RWPE2 (cell line): ENCODE data around the gene DCAF17.

Source experiments
- ATAC-seq: fragments of 200-7000 bp; cut with Tn5 transposase; 3 replicates; pipeline ENCODE4 v1.9.1; 2021; ENCODE audit warnings: low read depth
- DNase-seq: peaks from one replicate; pipeline ENCODE4 v3.0.0-alpha.2; 2020; ENCODE audit warnings: low spot score
- H3K27ac ChIP-seq: fragments of 450-650 bp; 2 replicates; pipeline ENCODE4 v1.5.1; 2017; ENCODE audit warnings: mild to moderate bottlenecking; ENCODE audit not compliant: poor library complexity, severe bottlenecking
- H3K27me3 ChIP-seq: fragments of 250-450 bp; sonication (Bioruptor Pico); 2 replicates; pipeline ENCODE4 v1.5.1; 2021; ENCODE audit warnings: mild to moderate bottlenecking, moderate library complexity; ENCODE audit not compliant: insufficient read depth, poor library complexity, severe bottlenecking
- H3K36me3 ChIP-seq: fragments of 250-450 bp; sonication (Bioruptor Pico); 2 replicates; pipeline ENCODE4 v1.5.1; 2020; ENCODE audit warnings: low read depth, mild to moderate bottlenecking, moderate library complexity
- H3K4me1 ChIP-seq: fragments of 250-450 bp; sonication (Bioruptor Pico); 2 replicates; pipeline ENCODE4 v1.5.1; 2021; ENCODE audit warnings: mild to moderate bottlenecking, moderate library complexity; ENCODE audit not compliant: insufficient read depth, poor library complexity, severe bottlenecking
- H3K4me3 ChIP-seq: fragments of 250-450 bp; sonication (Bioruptor Pico); 2 replicates; pipeline ENCODE4 v1.5.1; 2021; ENCODE audit warnings: mild to moderate bottlenecking, moderate library complexity; ENCODE audit not compliant: severe bottlenecking
- H3K9me3 ChIP-seq: fragments of 250-450 bp; sonication (Bioruptor Pico); 2 replicates; pipeline ENCODE4 v1.5.1; 2021; ENCODE audit warnings: mild to moderate bottlenecking, moderate library complexity; ENCODE audit not compliant: severe bottlenecking
- TF ChIP-seq, protein P1 (sequence below): fragments of 450-650 bp; IDR thresholded peaks from one replicate; pipeline ENCODE4 v1.5.1; 2017; ENCODE audit warnings: mild to moderate bottlenecking, moderate library complexity; ENCODE audit not compliant: poor library complexity, severe bottlenecking

DCAF17 gene

DNA sequence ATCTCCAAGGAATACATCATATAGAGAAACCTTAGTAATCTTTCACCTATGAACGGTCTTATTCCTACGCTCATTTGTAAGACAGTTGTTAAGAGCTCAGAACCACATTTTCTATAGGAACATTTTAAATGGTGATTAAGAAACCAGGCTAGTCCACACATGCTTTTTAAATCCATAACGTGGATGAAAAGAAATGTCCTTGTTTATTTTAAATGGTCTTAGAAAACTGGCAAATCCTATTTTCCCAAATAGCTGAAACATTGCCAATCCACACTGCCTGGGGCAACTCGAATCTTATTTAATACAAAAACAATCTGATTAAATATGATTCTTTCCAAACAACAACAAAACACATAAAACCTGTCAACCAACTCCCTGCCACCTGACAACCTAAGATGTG lies 23.9 kb upstream of the DCAF17 start:
- TF ChIP-seq, protein P1, sequence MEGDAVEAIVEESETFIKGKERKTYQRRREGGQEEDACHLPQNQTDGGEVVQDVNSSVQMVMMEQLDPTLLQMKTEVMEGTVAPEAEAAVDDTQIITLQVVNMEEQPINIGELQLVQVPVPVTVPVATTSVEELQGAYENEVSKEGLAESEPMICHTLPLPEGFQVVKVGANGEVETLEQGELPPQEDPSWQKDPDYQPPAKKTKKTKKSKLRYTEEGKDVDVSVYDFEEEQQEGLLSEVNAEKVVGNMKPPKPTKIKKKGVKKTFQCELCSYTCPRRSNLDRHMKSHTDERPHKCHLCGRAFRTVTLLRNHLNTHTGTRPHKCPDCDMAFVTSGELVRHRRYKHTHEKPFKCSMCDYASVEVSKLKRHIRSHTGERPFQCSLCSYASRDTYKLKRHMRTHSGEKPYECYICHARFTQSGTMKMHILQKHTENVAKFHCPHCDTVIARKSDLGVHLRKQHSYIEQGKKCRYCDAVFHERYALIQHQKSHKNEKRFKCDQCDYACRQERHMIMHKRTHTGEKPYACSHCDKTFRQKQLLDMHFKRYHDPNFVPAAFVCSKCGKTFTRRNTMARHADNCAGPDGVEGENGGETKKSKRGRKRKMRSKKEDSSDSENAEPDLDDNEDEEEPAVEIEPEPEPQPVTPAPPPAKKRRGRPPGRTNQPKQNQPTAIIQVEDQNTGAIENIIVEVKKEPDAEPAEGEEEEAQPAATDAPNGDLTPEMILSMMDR = no peak
- no peaks in the 10 kb centered on the region for H3K9me3 ChIP-seq
- peak overlapping the region; percentile 93 for H3K27ac ChIP-seq
- no peak for DNase-seq
- H3K27me3 ChIP-seq = no peaks in the 10 kb centered on the region
- peaks cover 43% of the 10 kb centered on the region for H3K4me1 ChIP-seq
- peak; percentile 80 for ATAC-seq
- peak overlapping the region; percentile 11 for H3K4me3 ChIP-seq
- H3K36me3 ChIP-seq = no peaks in the 10 kb centered on the region

DNA sequence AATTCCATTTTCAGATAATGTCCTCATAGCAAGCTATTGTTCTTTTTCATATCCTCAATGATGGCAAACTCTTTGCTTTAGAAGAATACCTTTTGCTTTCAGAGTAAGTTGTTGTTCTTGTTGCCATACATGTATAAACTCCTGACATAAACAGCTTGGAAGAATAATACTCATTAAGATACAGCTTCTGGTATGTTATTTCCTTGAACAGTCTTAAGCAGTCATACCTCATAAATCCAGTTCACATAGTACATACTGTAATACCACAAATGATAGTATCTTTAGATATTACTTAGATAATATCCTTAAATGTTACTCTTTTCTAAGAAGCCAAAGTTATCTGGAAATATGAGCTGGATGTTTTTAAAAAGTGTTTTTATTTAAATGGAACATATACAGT lies 23.4 kb upstream of the DCAF17 start:
- Histone ChIP-seq H3K4me1 (peaks cover 44% of the 10 kb centered on the region), H3K9me3 (no peaks in the 10 kb centered on the region), H3K4me3 (no peak overlapping the region), H3K27ac (peak overlapping the region; percentile 93), H3K36me3 (no peaks in the 10 kb centered on the region), H3K27me3 (no peaks in the 10 kb centered on the region)
- no peak for DNase-seq
- no peak for ATAC-seq
- TF ChIP-seq, protein P1 = no peak

DNA sequence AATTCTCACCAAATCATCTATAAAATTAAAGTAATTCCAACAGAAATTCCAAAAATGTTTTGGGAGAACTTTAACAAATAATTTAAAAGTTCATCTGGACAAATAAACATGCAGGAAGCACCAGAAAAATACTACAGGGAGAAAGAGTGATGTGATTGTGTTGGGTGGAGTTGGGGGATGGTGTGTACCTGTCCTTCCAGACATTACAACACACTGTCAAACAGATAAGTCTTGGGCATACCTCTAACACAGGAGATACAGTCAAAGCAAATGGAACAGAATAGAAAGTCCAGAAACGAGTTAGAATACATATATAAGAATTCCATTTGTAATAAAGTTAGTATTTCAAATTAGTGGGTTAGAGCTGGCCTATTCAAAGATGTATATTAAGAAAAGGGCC lies 22.8 kb upstream of the DCAF17 start:
- no peaks in the 10 kb centered on the region for H3K27me3 ChIP-seq
- H3K36me3 ChIP-seq = no peaks in the 10 kb centered on the region
- no peak for DNase-seq
- peak overlapping the region; percentile 93 for H3K27ac ChIP-seq
- no peaks in the 10 kb centered on the region for H3K9me3 ChIP-seq
- TF ChIP-seq, protein P1 = no peak
- peaks cover 47% of the 10 kb centered on the region for H3K4me1 ChIP-seq
- H3K4me3 ChIP-seq = no peak overlapping the region
- ATAC-seq = no peak

DNA sequence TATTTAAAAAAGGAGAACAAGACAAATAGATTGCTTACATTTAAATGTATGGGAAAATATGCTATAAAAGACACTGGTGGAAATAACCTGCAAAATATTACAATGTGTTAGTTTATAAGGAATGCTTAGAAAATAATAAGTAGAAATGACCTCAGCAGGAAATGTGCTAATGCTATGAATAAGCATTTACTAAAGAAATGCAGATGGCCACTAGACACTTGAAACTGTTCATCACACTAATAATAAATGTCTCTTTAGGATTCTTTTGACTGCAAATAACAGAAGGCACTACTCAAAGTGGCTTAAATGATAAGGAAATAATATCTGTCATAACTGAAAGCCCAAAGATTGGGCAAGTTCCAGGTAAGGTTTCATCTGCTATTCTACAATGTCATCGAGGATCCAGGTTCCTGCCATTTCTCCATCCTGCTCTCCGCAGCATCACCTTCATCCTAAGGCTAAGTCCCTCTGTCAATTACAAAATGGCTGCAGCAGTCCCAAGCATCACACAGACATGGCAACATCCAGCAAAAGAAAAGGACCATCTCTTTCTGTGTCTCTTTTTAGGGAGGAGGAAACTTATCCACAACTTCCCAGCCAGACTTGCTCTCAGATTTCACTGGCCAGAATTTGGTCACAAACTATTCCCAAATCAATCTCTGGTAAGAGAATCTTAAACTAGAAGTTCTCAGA lies 22.1 kb upstream of the DCAF17 start:
- Histone ChIP-seq H3K4me1 (peaks cover 47% of the 10 kb centered on the region), H3K27ac (peak overlapping the region; percentile 93)

More for the DNA sequence above, 22.1 kb upstream of the DCAF17 start:
- no peaks in the 10 kb centered on the region for H3K27me3 ChIP-seq
- no peak for ATAC-seq
- H3K36me3 ChIP-seq = no peaks in the 10 kb centered on the region
- no peak overlapping the region for H3K4me3 ChIP-seq
- H3K9me3 ChIP-seq = no peaks in the 10 kb centered on the region
- TF ChIP-seq, protein P1 = no peak
- no peak for DNase-seq
